ENCODE measurements around the gene SYNJ2.

SYNJ2 gene

DNA sequence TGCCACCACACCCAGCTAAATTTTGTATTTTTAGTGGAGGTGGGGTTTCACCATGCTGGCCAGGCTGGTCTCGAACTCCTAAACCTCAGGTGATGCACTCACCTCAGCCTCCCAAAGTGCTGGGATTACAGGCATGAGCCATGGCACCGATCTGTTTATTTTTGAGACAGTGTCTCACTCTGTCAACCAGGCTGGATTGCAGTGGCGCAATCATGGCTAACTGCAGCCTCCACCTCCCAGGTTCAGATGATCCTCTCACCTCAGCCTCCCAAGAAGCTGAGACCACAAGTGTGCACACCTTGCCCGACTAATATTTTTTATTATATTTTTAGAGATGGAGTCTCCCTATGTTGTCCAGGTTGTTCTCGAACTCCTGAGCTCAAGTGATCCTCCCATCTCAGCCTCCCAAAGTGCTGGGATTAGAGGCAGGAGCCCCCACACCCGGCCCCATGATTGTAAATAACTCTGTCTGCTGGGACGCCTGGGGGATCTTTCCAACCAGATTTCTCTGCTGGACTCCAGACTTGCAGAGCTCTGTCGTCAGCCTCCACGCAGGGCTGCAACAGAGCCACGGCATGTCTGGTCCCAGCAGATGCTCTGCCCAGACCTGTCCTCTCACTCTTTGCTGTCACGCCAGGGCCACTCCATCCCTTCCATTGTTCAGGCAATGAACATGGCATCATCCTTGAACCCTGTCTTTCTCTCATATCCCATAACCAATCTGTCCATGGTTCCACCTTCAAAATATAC lies 25.3 kb downstream of the SYNJ2 start:
- Mint-ChIP-seq H3K4me3 (no peak overlapping the region), H3K27ac (no peak overlapping the region), H3K9me3 (no peaks in the 10 kb centered on the region), H3K36me3 (ENCODE audit: low read depth) (peaks cover 23% of the 10 kb centered on the region), H3K4me1 (ENCODE audit: low read depth) (peaks cover 63% of the 10 kb centered on the region), H3K27me3 (ENCODE audit: low read depth) (no peaks in the 10 kb centered on the region)

- Mint-ChIP-seq H3K4me3 (peak overlapping the region; percentile 30), H3K27ac (peak overlapping the region; percentile 82), H3K27me3 (ENCODE audit: low read depth) (no peaks in the 10 kb centered on the region), H3K9me3 (no peaks in the 10 kb centered on the region), H3K36me3 (ENCODE audit: low read depth) (peaks cover 27% of the 10 kb centered on the region), H3K4me1 (ENCODE audit: low read depth) (peaks cover 65% of the 10 kb centered on the region)
Measured at GRCh38 chr6:158008864-158009113, 27.1 kb downstream of the SYNJ2 start.

GRCh38 chr6:158009114-158009891 lies 27.6 kb downstream of the SYNJ2 start:
- no peaks in the 10 kb centered on the region for H3K27me3 Mint-ChIP-seq (ENCODE audit: low read depth)
- H3K4me1 Mint-ChIP-seq (ENCODE audit: low read depth): peaks cover 67% of the 10 kb centered on the region
- peaks cover 30% of the 10 kb centered on the region for H3K36me3 Mint-ChIP-seq (ENCODE audit: low read depth)
- H3K27ac Mint-ChIP-seq: peak overlapping the region; percentile 82
- H3K4me3 Mint-ChIP-seq: peak overlapping the region; percentile 51
- no peaks in the 10 kb centered on the region for H3K9me3 Mint-ChIP-seq

DNA sequence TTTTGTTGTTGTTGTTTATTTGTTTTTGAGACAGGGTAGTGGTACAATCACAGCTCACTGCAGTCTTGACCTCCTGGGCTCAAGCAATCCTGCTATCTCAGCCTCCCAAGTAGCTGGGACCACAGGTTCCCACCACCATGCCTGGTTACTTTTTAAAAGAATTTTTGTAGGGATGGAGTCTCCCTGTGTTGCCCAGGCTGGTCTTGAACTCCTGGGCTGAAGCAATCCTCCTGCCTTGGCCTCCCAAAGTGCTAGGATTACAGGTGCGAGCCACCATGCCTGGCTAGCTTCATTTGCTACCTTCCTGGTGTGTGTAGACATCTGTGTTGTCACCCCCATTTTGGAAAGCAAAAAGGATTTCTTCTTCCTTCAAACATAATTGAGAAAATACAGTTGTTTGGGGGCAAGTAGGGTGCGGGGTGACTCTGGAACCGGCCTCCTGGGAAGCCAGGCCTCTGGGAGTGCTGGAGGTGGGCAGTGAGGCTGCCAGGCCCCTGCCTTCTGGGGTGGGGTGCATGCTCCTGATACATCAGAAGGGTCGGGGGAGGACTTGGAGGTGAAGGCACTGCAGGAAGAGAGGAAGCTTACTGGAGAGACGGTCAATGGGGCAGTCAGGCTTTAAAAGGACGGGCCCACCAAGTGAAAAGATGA lies 28.4 kb downstream of the SYNJ2 start:
- no peaks in the 10 kb centered on the region for H3K9me3 Mint-ChIP-seq
- peaks cover 73% of the 10 kb centered on the region for H3K4me1 Mint-ChIP-seq (ENCODE audit: low read depth)
- no peaks in the 10 kb centered on the region for H3K27me3 Mint-ChIP-seq (ENCODE audit: low read depth)
- H3K4me3 Mint-ChIP-seq: no peak overlapping the region
- peak overlapping the region; percentile 41 for H3K27ac Mint-ChIP-seq
- H3K36me3 Mint-ChIP-seq (ENCODE audit: low read depth): peaks cover 32% of the 10 kb centered on the region

- no peak overlapping the region for H3K4me3 Mint-ChIP-seq
Measured at GRCh38 chr6:158010591-158011477, 29.2 kb downstream of the SYNJ2 start.

GRCh38 chr6:158011478-158011920 lies 29.8 kb downstream of the SYNJ2 start:
- Mint-ChIP-seq H3K27ac (no peak overlapping the region), H3K27me3 (ENCODE audit: low read depth) (no peaks in the 10 kb centered on the region), H3K4me1 (ENCODE audit: low read depth) (peaks cover 67% of the 10 kb centered on the region), H3K4me3 (no peak overlapping the region), H3K36me3 (ENCODE audit: low read depth) (peaks cover 28% of the 10 kb centered on the region), H3K9me3 (no peaks in the 10 kb centered on the region)

More at GRCh38 chr6:158010591-158011477, 29.2 kb downstream of the SYNJ2 start:
- Mint-ChIP-seq H3K27ac (peak overlapping the region; percentile 9), H3K36me3 (ENCODE audit: low read depth) (peaks cover 33% of the 10 kb centered on the region), H3K9me3 (no peaks in the 10 kb centered on the region), H3K4me1 (ENCODE audit: low read depth) (peaks cover 73% of the 10 kb centered on the region), H3K27me3 (ENCODE audit: low read depth) (no peaks in the 10 kb centered on the region)

DNA sequence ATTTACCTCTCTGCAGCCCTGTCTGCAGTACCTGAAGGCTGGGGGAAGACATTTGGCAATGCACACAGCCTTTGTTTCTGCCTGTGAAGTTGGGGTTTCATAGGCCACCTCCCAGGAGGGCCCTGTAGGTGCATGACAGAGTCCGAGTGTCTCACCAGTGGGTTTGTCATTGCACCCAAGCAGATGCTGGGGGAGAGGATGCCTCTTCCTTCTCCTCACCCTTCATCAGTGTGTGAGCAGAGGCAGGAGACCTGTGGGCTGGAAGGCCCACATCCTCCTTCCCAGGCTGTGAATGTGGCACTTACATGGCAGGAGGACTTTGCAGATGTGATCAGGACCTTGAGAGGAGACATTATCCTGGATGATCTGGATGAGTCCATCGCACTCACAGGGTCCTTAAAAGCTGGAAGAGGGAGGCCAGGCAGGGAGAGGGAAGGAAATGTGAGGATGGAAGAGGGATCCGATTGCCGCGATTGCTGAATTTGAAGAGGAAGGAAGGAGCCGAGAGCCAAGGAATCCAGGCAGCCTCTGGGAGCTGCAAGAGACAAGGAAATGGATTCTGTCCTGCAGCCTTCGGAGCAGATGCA lies 30.4 kb downstream of the SYNJ2 start:
- peaks cover 67% of the 10 kb centered on the region for H3K4me1 Mint-ChIP-seq (ENCODE audit: low read depth)
- H3K36me3 Mint-ChIP-seq (ENCODE audit: low read depth): peaks cover 28% of the 10 kb centered on the region
- H3K27ac Mint-ChIP-seq: no peak overlapping the region
- H3K4me3 Mint-ChIP-seq: no peak overlapping the region
- H3K9me3 Mint-ChIP-seq: no peaks in the 10 kb centered on the region
- no peaks in the 10 kb centered on the region for H3K27me3 Mint-ChIP-seq (ENCODE audit: low read depth)

DNA sequence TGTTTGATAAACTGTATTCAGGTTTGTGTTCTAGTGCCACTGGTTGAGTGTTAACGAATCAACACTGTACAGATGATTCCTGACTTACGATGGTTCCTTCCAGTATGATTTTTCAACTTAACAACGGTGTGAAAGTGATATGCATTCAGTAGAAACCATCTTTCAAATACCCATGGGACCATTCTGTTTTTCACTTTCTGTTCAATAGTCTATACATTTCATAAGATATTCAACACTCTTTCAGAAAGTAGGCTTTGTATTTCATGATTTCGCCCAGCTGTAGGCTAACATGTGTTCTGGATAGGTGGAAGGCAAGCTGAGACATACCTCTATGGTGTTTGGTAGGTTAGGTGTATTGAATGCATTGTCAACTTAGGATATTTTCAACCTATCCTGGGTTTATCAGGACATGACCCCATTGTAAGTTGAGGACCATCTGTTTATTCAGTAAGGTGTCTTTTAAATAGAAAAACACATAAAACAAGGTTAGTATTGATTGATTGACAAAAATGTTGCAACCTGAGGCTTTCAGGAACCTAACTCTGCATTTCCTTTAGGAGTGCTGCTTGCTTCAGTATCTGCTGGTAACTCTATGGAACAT lies 32.3 kb downstream of the SYNJ2 start:
- H3K4me3 Mint-ChIP-seq: no peak overlapping the region
- H3K27me3 Mint-ChIP-seq (ENCODE audit: low read depth): no peaks in the 10 kb centered on the region
- H3K9me3 Mint-ChIP-seq: no peaks in the 10 kb centered on the region
- peaks cover 30% of the 10 kb centered on the region for H3K36me3 Mint-ChIP-seq (ENCODE audit: low read depth)
- H3K27ac Mint-ChIP-seq: no peak overlapping the region
- H3K4me1 Mint-ChIP-seq (ENCODE audit: low read depth): peaks cover 53% of the 10 kb centered on the region

DNA sequence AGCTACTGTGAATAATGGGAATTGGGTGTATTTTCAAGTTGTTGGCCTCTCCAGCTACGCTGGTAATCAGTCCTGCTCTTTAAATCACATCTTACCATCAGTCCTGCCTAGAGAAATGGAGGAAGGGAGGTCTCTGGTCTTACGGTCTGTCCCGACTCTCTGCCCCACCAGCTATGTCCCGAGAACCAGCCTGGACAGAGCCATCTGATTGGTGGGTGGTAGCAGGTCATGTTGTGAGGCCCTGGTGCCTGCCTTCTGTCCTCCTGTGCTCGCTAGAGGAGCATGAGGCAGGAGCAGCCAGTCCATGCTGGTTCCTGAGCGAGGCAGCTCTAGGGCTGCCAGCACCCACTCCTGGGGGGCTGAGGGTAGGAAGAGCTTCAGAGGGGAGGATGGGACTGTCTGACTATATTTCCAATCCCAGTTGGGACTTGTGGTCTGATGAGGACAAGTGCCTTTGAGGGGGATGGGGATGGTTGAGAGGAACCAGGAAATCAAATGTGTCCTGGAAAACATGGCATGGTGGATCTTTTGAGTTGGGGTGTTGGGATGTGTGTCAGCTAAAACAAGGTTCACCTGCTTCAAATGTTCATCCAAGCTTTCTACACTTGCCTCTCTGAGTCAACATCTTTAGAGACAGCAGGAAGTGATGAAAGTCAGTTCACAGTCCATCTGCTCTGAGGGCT lies 33.0 kb downstream of the SYNJ2 start:
- H3K36me3 Mint-ChIP-seq (ENCODE audit: low read depth): peaks cover 26% of the 10 kb centered on the region
- no peaks in the 10 kb centered on the region for H3K27me3 Mint-ChIP-seq (ENCODE audit: low read depth)
- H3K4me1 Mint-ChIP-seq (ENCODE audit: low read depth): peaks cover 47% of the 10 kb centered on the region
- no peak overlapping the region for H3K4me3 Mint-ChIP-seq
- no peaks in the 10 kb centered on the region for H3K9me3 Mint-ChIP-seq
- H3K27ac Mint-ChIP-seq: peak overlapping the region; percentile 34

DNA sequence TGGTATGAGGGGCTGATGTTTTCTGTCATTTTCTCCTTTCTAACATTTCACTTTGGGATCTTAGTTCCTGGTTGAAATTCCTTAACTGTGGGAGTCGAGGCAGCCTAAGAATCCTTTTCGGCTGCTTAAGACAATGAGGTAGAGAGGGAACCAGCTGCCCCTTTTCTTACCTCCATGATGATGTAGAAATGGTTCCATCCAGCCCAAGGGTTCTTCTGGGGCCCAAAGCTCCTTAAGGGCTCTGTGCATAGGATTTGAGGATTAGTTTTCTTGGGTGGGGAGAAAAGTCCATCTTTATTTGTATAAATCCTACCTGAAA lies 33.5 kb downstream of the SYNJ2 start:
- H3K4me3 Mint-ChIP-seq: no peak overlapping the region

GRCh38 chr6:158016571-158017383 lies 35.1 kb downstream of the SYNJ2 start:
- Mint-ChIP-seq H3K27ac (no peak overlapping the region), H3K4me1 (ENCODE audit: low read depth) (peaks cover 30% of the 10 kb centered on the region), H3K4me3 (no peak overlapping the region), H3K36me3 (ENCODE audit: low read depth) (peaks cover 28% of the 10 kb centered on the region), H3K27me3 (ENCODE audit: low read depth) (no peaks in the 10 kb centered on the region), H3K9me3 (no peaks in the 10 kb centered on the region)

More for the DNA sequence above, 33.5 kb downstream of the SYNJ2 start:
- Mint-ChIP-seq H3K27ac (peak overlapping the region; percentile 34), H3K27me3 (ENCODE audit: low read depth) (no peaks in the 10 kb centered on the region), H3K4me1 (ENCODE audit: low read depth) (peaks cover 44% of the 10 kb centered on the region), H3K36me3 (ENCODE audit: low read depth) (peaks cover 30% of the 10 kb centered on the region), H3K9me3 (no peaks in the 10 kb centered on the region)

DNA sequence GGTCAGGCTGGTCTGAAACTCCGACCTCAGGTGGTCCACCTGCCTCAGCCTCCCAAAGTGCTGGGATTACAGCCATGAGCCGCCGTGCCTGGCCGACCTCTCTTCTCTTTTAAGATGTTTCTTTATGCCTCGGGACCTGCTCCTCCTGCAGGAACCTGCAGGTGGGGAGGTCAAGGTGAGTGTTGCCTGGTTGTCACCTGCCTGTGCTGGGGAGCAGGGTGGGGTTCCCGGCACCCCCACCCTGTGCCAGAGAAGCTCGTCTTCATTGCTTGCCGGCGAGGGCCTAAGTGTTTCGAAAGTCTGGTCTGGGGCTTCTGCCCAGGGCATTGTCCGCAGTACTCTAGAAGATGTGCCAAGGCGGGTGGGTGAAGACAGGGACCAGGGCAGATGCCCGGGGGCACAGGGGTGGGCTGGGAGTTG lies 36.0 kb downstream of the SYNJ2 start:
- H3K36me3 Mint-ChIP-seq (ENCODE audit: low read depth): peaks cover 23% of the 10 kb centered on the region
- peaks cover 23% of the 10 kb centered on the region for H3K4me1 Mint-ChIP-seq (ENCODE audit: low read depth)
- H3K27ac Mint-ChIP-seq: no peak overlapping the region
- H3K4me3 Mint-ChIP-seq: no peak overlapping the region
- no peaks in the 10 kb centered on the region for H3K27me3 Mint-ChIP-seq (ENCODE audit: low read depth)
- H3K9me3 Mint-ChIP-seq: no peaks in the 10 kb centered on the region
